Smooth muscle cell (in vitro differentiated cells): ENCODE measurements around the gene PDSS1. TPM values are rescaled to one million over a fixed set of nuclear protein-coding genes. Genes with fewer than 3 reads are reported as not detected.
"Not testable (repeated sequence)": the region's sequence is repeated elsewhere in the genome, so short reads cannot be mapped to it uniquely, and the experiment has no call there.

Experiments used
- DNase-seq: peaks from one replicate; lab custom pipeline; 2025; ENCODE audit not compliant: unreplicated experiment; lab: John Stamatoyannopoulos, UW
- H2AFZ ChIP-seq: fragments of 200-600 bp; sonication (generic); 2 replicates; pipeline ENCODE4 v1.6.0; 2016; ENCODE audit warnings: antibody characterized with exemption, low read depth, mild to moderate bottlenecking
- H3F3A ChIP-seq: fragments of 200-600 bp; sonication (generic); 2 replicates; pipeline ENCODE4 v1.6.0; 2017; ENCODE audit warnings: antibody characterized with exemption, low read depth
- H3K27ac ChIP-seq: fragments of 200-600 bp; sonication (generic); 2 replicates; pipeline ENCODE4 v1.5.1; 2016; ENCODE audit warnings: low read depth, mild to moderate bottlenecking
- H3K27me3 ChIP-seq: fragments of 200-600 bp; sonication (generic); 2 replicates; pipeline ENCODE4 v1.6.1; 2016; ENCODE audit warnings: low read depth, mild to moderate bottlenecking
- H3K36me3 ChIP-seq: fragments of 200-600 bp; sonication (generic); 2 replicates; pipeline ENCODE4 v1.5.1; 2016; ENCODE audit warnings: low read depth
- H3K4me1 ChIP-seq: fragments of 200-600 bp; sonication (generic); 2 replicates; pipeline ENCODE4 v1.5.1; 2016; ENCODE audit warnings: low read depth
- H3K4me2 ChIP-seq: fragments of 200-600 bp; sonication (generic); 2 replicates; pipeline ENCODE4 v1.6.0; 2016; ENCODE audit warnings: mild to moderate bottlenecking
- H3K4me3 ChIP-seq: fragments of 200-600 bp; sonication (generic); 2 replicates; pipeline ENCODE4 v1.5.1; 2016; ENCODE audit warnings: mild to moderate bottlenecking
- H3K79me2 ChIP-seq: fragments of 200-600 bp; sonication (generic); 2 replicates; pipeline ENCODE4 v1.6.0; 2016; ENCODE audit warnings: low read depth, mild to moderate bottlenecking
- H3K9ac ChIP-seq: fragments of 200-600 bp; sonication (generic); 2 replicates; pipeline ENCODE4 v1.6.0; 2016; ENCODE audit warnings: low read depth
- H3K9me3 ChIP-seq: fragments of 200-600 bp; sonication (generic); replicated peaks from 2 replicates; pipeline ENCODE4 v1.5.1; 2016; ENCODE audit warnings: low read depth
- H4K20me1 ChIP-seq: fragments of 200-600 bp; sonication (generic); 2 replicates; pipeline ENCODE4 v1.6.0; 2016; ENCODE audit warnings: low read depth
- WGBS: methylation state at CpG from one replicate; pipeline ENCODE4 v1.1.7; 2016; ENCODE audit warnings: low lambda C conversion rate; 5-methylcytosine and 5-hydroxymethylcytosine counted together
- polyA plus RNA-seq: library from polyadenylated mRNA; unstranded; fragments of >200 nt; fragmentation: Nextera tagmentation; extraction: Ambion mirVana; gene quantifications from 2 replicates; pipeline ENCODE4 v1.2.1, GENCODE V29; 2016
- total RNA-seq: library from RNA; depleted of rRNA; stranded (reverse); fragments of >200 nt; gene quantifications from 2 replicates; pipeline ENCODE4 v1.2.3, GENCODE V29; 2014
- TF ChIP-seq, protein P1 (sequence below): fragments of 200-600 bp; sonication (generic); IDR thresholded peaks from 2 replicates; pipeline ENCODE4 v1.5.1; 2017; ENCODE audit warnings: borderline replicate concordance, mild to moderate bottlenecking, antibody characterized with exemption; ENCODE audit not compliant: insufficient read depth, poor library complexity, severe bottlenecking

The PDSS1 gene
- total and polyA plus RNA-seq, 2 experiments from 2014 or later, result 5.1 to 14.0 TPM

- H3K79me2 ChIP-seq, result peaks cover 74% of the 10 kb centered on the region
- no peaks in the 10 kb centered on the region for H3F3A ChIP-seq
- peaks cover 13% of the 10 kb centered on the region for H3K4me1 ChIP-seq
- TF ChIP-seq, protein P1, sequence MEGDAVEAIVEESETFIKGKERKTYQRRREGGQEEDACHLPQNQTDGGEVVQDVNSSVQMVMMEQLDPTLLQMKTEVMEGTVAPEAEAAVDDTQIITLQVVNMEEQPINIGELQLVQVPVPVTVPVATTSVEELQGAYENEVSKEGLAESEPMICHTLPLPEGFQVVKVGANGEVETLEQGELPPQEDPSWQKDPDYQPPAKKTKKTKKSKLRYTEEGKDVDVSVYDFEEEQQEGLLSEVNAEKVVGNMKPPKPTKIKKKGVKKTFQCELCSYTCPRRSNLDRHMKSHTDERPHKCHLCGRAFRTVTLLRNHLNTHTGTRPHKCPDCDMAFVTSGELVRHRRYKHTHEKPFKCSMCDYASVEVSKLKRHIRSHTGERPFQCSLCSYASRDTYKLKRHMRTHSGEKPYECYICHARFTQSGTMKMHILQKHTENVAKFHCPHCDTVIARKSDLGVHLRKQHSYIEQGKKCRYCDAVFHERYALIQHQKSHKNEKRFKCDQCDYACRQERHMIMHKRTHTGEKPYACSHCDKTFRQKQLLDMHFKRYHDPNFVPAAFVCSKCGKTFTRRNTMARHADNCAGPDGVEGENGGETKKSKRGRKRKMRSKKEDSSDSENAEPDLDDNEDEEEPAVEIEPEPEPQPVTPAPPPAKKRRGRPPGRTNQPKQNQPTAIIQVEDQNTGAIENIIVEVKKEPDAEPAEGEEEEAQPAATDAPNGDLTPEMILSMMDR, result no peak
- peaks cover 7% of the 10 kb centered on the region for H3K36me3 ChIP-seq
- no peak overlapping the region for H2AFZ ChIP-seq
- no peak overlapping the region for H3K4me3 ChIP-seq
- no peak overlapping the region for H3K27ac ChIP-seq
- H3K9ac ChIP-seq, result no peak overlapping the region
- peaks cover 45% of the 10 kb centered on the region for H4K20me1 ChIP-seq
- WGBS, result 100% methylated on average over 3 of the region's 3 CpGs
- no peak for DNase-seq
- H3K4me2 ChIP-seq, result no peak overlapping the region
- no peaks in the 10 kb centered on the region for H3K27me3 ChIP-seq
- H3K9me3 ChIP-seq, result no peaks in the 10 kb centered on the region
Measured at GRCh38 chr10:26787362-26787761, 89.9 kb downstream of the PDSS1 start.

DNA sequence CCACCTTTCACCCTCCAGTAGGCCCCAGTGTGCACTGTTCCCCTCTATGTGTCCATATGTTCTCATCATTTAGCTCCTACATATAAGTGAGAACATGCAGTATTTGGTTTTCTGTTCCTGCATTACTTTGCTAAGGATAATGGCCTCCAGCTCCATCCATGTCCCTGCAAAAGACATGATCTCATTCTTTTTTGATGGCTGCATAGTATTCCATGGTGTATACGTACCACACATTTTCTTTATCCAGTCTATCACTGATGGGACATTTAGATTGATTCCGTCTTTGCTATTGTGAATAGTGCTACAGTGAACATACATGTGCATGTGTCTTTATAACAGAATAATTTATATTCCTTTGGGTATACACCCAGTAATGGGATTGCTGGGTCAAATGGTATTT, 92.3 kb downstream of the PDSS1 start:
- not testable (repeated sequence) for H2AFZ ChIP-seq, H3K9ac ChIP-seq, H3K27me3 ChIP-seq, H3K4me1 ChIP-seq, H3K4me3 ChIP-seq, H3K9me3 ChIP-seq, H3K36me3 ChIP-seq, DNase-seq, H3F3A ChIP-seq, H3K4me2 ChIP-seq
- Histone ChIP-seq H3K79me2 (peaks cover 84% of the 10 kb centered on the region), H4K20me1 (peaks cover 58% of the 10 kb centered on the region), H3K27ac (peak overlapping the region; percentile 43)
- whole genome bisulfite sequencing, result 98% methylated on average over 2 of the region's 2 CpGs

GRCh38 chr10:26790221-26790995, 92.9 kb downstream of the PDSS1 start:
- no peaks in the 10 kb centered on the region for H3K9me3 ChIP-seq
- no peaks in the 10 kb centered on the region for H3K4me1 ChIP-seq
- no peak overlapping the region for H3K4me2 ChIP-seq
- no peak overlapping the region for H3K9ac ChIP-seq
- no peaks in the 10 kb centered on the region for H3K27me3 ChIP-seq
- H3K4me3 ChIP-seq, result no peak overlapping the region
- no peak for DNase-seq
- H4K20me1 ChIP-seq, result peaks cover 62% of the 10 kb centered on the region
- peaks cover 7% of the 10 kb centered on the region for H3K36me3 ChIP-seq
- WGBS, result 83% methylated on average over 4 of the region's 4 CpGs
- H3F3A ChIP-seq, result no peaks in the 10 kb centered on the region
- H2AFZ ChIP-seq, result no peak overlapping the region
- TF ChIP-seq, protein P1, result no peak
- peaks cover 88% of the 10 kb centered on the region for H3K79me2 ChIP-seq
- peak overlapping the region; percentile 43 for H3K27ac ChIP-seq

DNA sequence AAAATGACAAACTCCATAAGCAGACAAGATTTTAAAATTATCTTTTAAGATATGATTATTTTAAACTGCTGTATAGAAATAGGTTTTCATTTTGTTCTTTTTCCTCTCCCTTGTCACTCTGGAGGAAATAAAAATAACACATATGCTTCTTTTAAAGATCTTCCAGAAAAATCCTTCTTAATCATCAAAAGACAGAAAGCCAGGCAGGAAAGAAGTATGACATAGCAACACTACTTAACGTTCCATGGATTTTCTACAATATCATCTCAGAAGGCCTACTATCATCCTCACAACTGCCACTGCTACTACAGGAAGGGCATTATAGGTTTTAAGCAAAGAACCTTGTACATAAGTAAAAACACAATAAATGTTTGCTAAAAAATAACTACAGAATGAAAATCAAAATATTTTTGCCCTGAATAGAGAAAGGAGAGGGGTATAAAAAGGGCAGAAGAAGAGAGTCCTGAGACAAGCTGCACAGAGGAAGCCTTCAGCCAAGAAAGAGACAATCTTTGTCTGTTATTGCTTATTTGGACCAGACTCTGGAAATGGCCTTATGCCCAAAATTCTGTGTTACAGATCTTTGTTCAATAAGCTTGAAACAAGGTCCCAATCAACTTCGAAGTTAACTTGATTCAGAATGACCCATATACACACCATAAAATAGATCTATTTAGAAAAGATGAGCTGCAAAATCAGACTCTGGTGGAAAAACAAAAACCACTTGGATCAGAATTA, 95.4 kb downstream of the PDSS1 start:
- H2AFZ ChIP-seq, result no peak overlapping the region
- TF ChIP-seq, protein P1, result no peak
- H3K27me3 ChIP-seq, result no peaks in the 10 kb centered on the region
- 58% methylated on average over 2 of the region's 2 CpGs for WGBS
- H3F3A ChIP-seq, result no peaks in the 10 kb centered on the region
- peak overlapping the region; percentile 41 for H3K27ac ChIP-seq
- DNase-seq, result no peak
- no peak overlapping the region for H3K4me3 ChIP-seq
- peaks cover 66% of the 10 kb centered on the region for H4K20me1 ChIP-seq
- no peaks in the 10 kb centered on the region for H3K4me1 ChIP-seq
- no peaks in the 10 kb centered on the region for H3K9me3 ChIP-seq
- H3K4me2 ChIP-seq, result no peak overlapping the region
- peaks cover 7% of the 10 kb centered on the region for H3K36me3 ChIP-seq
- peaks cover 92% of the 10 kb centered on the region for H3K79me2 ChIP-seq
- no peak overlapping the region for H3K9ac ChIP-seq
